HCT116 (cell line): Measurements from ENCODE around the gene PARP9.

Experiments used
- CTCF ChIP-seq, 3 experiments: fragments of 200-600 bp in 1 of 3; sonication (generic) in 1 of 3; IDR thresholded peaks in 2 of 3; conservative IDR thresholded peaks in 1 of 3; 2 replicates each; pipeline ENCODE4 v1.5.1; 2012 to 2017; ENCODE audit warnings: low read depth in 2 of 3, low read length in 2 of 3, antibody characterized with exemption in 1 of 3, borderline replicate concordance in 1 of 3, control low read depth in 1 of 3, mild to moderate bottlenecking in 1 of 3, mixed read lengths in 1 of 3, mixed run types in 1 of 3, moderate library complexity in 1 of 3; ENCODE audit not compliant: insufficient read depth in 1 of 3
- EZH2 ChIP-seq: fragments of 200-600 bp; sonication (generic); IDR thresholded peaks from 2 replicates; pipeline ENCODE4 v1.6.1; 2017; ENCODE audit warnings: antibody characterized with exemption, mixed run types
- JUND ChIP-seq: IDR thresholded peaks from 2 replicates; pipeline ENCODE4 v1.6.1; 2012
- POLR2A ChIP-seq: IDR thresholded peaks from 2 replicates; pipeline ENCODE4 v1.7.0; 2011; ENCODE audit warnings: borderline replicate concordance; ENCODE audit not compliant: insufficient read depth, insufficient read length; ENCODE audit errors: extremely low read depth
- POLR2AphosphoS5 ChIP-seq: IDR thresholded peaks from 2 replicates; pipeline ENCODE4 v1.6.1; 2011; ENCODE audit warnings: mild to moderate bottlenecking, low read depth, low read length, moderate library complexity
- TCF7L2 ChIP-seq: IDR thresholded peaks from 2 replicates; pipeline ENCODE4 v1.7.0; 2011; ENCODE audit warnings: borderline replicate concordance, inconsistent platforms; ENCODE audit not compliant: insufficient read depth, insufficient read length; ENCODE audit errors: extremely low read depth
- ZNF274 ChIP-seq: fragments of 200-500 bp; sonication (Bioruptor generic); IDR thresholded peaks from 2 replicates; pipeline ENCODE4 v1.6.1; 2014; ENCODE audit warnings: mild to moderate bottlenecking, low read depth, low read length, inconsistent platforms

- TF ChIP-seq CTCF (IDR thresholded peaks at IDR 0.05 in 2 of 3, conservative IDR thresholded peaks at IDR 0.05 in 1 of 3; ENCODE audit: borderline replicate concordance in 1 of 3, insufficient read depth in 1 of 3, low read depth in 2 of 3, low read length in 2 of 3) = no peak
- no peak for TF ChIP-seq POLR2AphosphoS5
- TF ChIP-seq EZH2 = no peak
- TF ChIP-seq POLR2A = no peak
- no peak for TF ChIP-seq JUND
- no peak for TF ChIP-seq ZNF274
- no peak for TF ChIP-seq TCF7L2
Measured at GRCh38 chr3:122548076-122548475, 16.0 kb downstream of the PARP9 start.
